ENCODE data around the gene SEL1L2. TPM values are rescaled to one million over a fixed set of nuclear protein-coding genes. Genes with fewer than 3 reads are reported as not detected.
A peak's percentile ranks its signal among the peaks of the same experiment; 100 is the strongest.

Gene SEL1L2
- polyA plus RNA-seq, 3 donors = not detected

- intact Hi-C loops (cut with micrococcal nuclease) = no loop called here
- H3K9me3 ChIP-seq (replicated peaks in 1 of 2; ENCODE audit: control insufficient read depth in 1 of 2, insufficient read depth in 1 of 2, low read length in 2 of 2) = no peaks in the 10 kb centered on the region
- H3K27ac Mint-ChIP-seq = no peak overlapping the region
- H3K27me3 ChIP-seq (ENCODE audit: control insufficient read depth in 2 of 2, insufficient read depth in 2 of 2, low read length in 2 of 2) = no peaks in the 10 kb centered on the region
- no peak overlapping the region for H3K4me3 Mint-ChIP-seq
- no peak overlapping the region for H3K9ac ChIP-seq (ENCODE audit: insufficient read depth, low read length, poor library complexity, severe bottlenecking)
- H3K9me3 Mint-ChIP-seq = peaks cover 0 to 4% (median 0%) of the 10 kb centered on the region in 7 donors
- no peak for TF ChIP-seq CTCF (IDR thresholded peaks at IDR 0.05)
- no peak for DNase-seq
- no peak overlapping the region for H3K4me3 ChIP-seq (replicated peaks in 1 of 3; ENCODE audit: low read depth in 2 of 3, low read length in 3 of 3)
- no peaks in the 10 kb centered on the region for H3K36me3 ChIP-seq (replicated peaks in 1 of 2; ENCODE audit: control insufficient read depth in 1 of 2, insufficient read depth in 2 of 2, low read length in 2 of 2)
- H3K27me3 Mint-ChIP-seq (ENCODE audit: low read depth in 3 of 3) = peaks cover 0 to 3% (median 2%) of the 10 kb centered on the region in 3 donors
- H4K20me1 ChIP-seq (ENCODE audit: insufficient read depth, low read length) = no peaks in the 10 kb centered on the region
- H3K27ac ChIP-seq (ENCODE audit: low read depth in 1 of 2, low read length in 2 of 2) = no peak overlapping the region
- no peak overlapping the region for H3K4me2 ChIP-seq (replicated peaks; ENCODE audit: extremely low read depth, low read length, poor library complexity, severe bottlenecking)
- peaks cover 9 to 22% of the 10 kb centered on the region in 2 donors for H3K4me1 ChIP-seq (ENCODE audit: control insufficient read depth in 1 of 2, insufficient read depth in 2 of 2, low read length in 2 of 2)
- peaks cover 2 to 3% of the 10 kb centered on the region in 2 donors for H3K36me3 Mint-ChIP-seq
- no peak overlapping the region for H2AFZ ChIP-seq (ENCODE audit: insufficient read depth, low read depth, low read length, poor library complexity, severe bottlenecking)
- peaks cover 25% of the 10 kb centered on the region for H3K4me1 Mint-ChIP-seq
- H3K79me2 ChIP-seq (ENCODE audit: insufficient read depth, low read length) = no peaks in the 10 kb centered on the region
These were observed 131.5 kb downstream of the SEL1L2 start for GRCh38 chr20:13858871-13859270.

GRCh38 chr20:13858439-13858838, 132.0 kb downstream of the SEL1L2 start:
- peak in 1 of 3 donors; percentile 21 for DNase-seq
- Histone ChIP-seq H4K20me1 (ENCODE audit: insufficient read depth, low read length) (no peaks in the 10 kb centered on the region), H3K4me2 (replicated peaks; ENCODE audit: extremely low read depth, low read length, poor library complexity, severe bottlenecking) (no peak overlapping the region), H3K27me3 (ENCODE audit: control insufficient read depth in 2 of 2, insufficient read depth in 2 of 2, low read length in 2 of 2) (no peaks in the 10 kb centered on the region), H3K4me3 (replicated peaks in 1 of 3; ENCODE audit: low read depth in 2 of 3, low read length in 3 of 3) (no peak overlapping the region), H3K79me2 (ENCODE audit: insufficient read depth, low read length) (no peaks in the 10 kb centered on the region), H3K36me3 (replicated peaks in 1 of 2; ENCODE audit: control insufficient read depth in 1 of 2, insufficient read depth in 2 of 2, low read length in 2 of 2) (no peaks in the 10 kb centered on the region), H3K27ac (ENCODE audit: low read depth in 1 of 2, low read length in 2 of 2) (no peak overlapping the region), H3K9ac (ENCODE audit: insufficient read depth, low read length, poor library complexity, severe bottlenecking) (no peak overlapping the region), H2AFZ (ENCODE audit: insufficient read depth, low read depth, low read length, poor library complexity, severe bottlenecking) (no peak overlapping the region), H3K4me1 (ENCODE audit: control insufficient read depth in 1 of 2, insufficient read depth in 2 of 2, low read length in 2 of 2) (peaks cover 9 to 19% of the 10 kb centered on the region in 2 donors), H3K9me3 (replicated peaks in 1 of 2; ENCODE audit: control insufficient read depth in 1 of 2, insufficient read depth in 1 of 2, low read length in 2 of 2) (no peaks in the 10 kb centered on the region)
- no peak for TF ChIP-seq CTCF (IDR thresholded peaks at IDR 0.05)
- WGBS (ENCODE audit: insufficient coverage) = 90% methylated on average over 2 of the region's 5 CpGs
- no peak overlapping the region for H3K27ac Mint-ChIP-seq
- H3K36me3 Mint-ChIP-seq = peaks cover 2 to 3% of the 10 kb centered on the region in 2 donors
- H3K27me3 Mint-ChIP-seq (ENCODE audit: low read depth in 3 of 3) = peaks cover 0 to 3% (median 2%) of the 10 kb centered on the region in 3 donors
- H3K4me1 Mint-ChIP-seq = peaks cover 25% of the 10 kb centered on the region
- intact Hi-C loops (cut with micrococcal nuclease) = no loop called here
- no peak overlapping the region for H3K4me3 Mint-ChIP-seq
- peaks cover 0 to 4% (median 0%) of the 10 kb centered on the region in 7 donors for H3K9me3 Mint-ChIP-seq
